HL-60 (cell line): ENCODE data around the gene TMEM176B.

Experiments used
- CTCF ChIP-seq: IDR thresholded peaks from one replicate; pipeline ENCODE4 v1.5.1; 2011; ENCODE audit warnings: low read length, control low read depth, inconsistent platforms; ENCODE audit not compliant: insufficient read depth
- GABPA ChIP-seq: IDR thresholded peaks from 2 replicates; pipeline ENCODE4 v1.6.1; 2012; ENCODE audit warnings: low read depth
- POLR2AphosphoS5 ChIP-seq: IDR thresholded peaks from 2 replicates; pipeline ENCODE4 v1.6.1; 2012; ENCODE audit warnings: low read depth
- REST ChIP-seq: IDR thresholded peaks from 2 replicates; pipeline ENCODE4 v1.6.1; 2012; ENCODE audit warnings: low read depth; ENCODE audit not compliant: insufficient replicate concordance

- TF ChIP-seq POLR2AphosphoS5 (no peak), CTCF (no peak), GABPA (no peak), REST (no peak)
These were observed 28.2 kb upstream of the TMEM176B start for GRCh38 chr7:150828384-150828783.
